Effector memory CD4-positive, alpha-beta T cell (primary cell): Measurements from ENCODE around the gene DUSP28.

Source experiments
- DNase-seq, 3 donors: peaks; one replicate each; pipeline ENCODE4 v3.0.0-alpha.2; 2020
- H3K27ac ChIP-seq: 2 replicates; pipeline ENCODE4 v1.7.0; 2013; ENCODE audit warnings: mild to moderate bottlenecking, low read length, moderate library complexity; ENCODE audit not compliant: insufficient read depth, poor library complexity, severe bottlenecking
- H3K27me3 ChIP-seq: replicated peaks from 2 replicates; pipeline ENCODE4 v1.7.0; 2013; ENCODE audit warnings: mild to moderate bottlenecking, low read length; ENCODE audit not compliant: insufficient read depth, control insufficient read depth, poor library complexity, severe bottlenecking
- H3K36me3 ChIP-seq: 2 replicates; pipeline ENCODE4 v1.7.0; 2013; ENCODE audit warnings: mild to moderate bottlenecking, low read length, moderate library complexity; ENCODE audit not compliant: control insufficient read depth, insufficient read depth
- H3K4me1 ChIP-seq: 2 replicates; pipeline ENCODE4 v1.7.0; 2013; ENCODE audit warnings: low read length, mild to moderate bottlenecking; ENCODE audit not compliant: control insufficient read depth, insufficient read depth, poor library complexity, severe bottlenecking
- H3K4me3 ChIP-seq: 2 replicates; pipeline ENCODE4 v1.7.0; 2013; ENCODE audit warnings: low read length, low read depth, mild to moderate bottlenecking; ENCODE audit not compliant: insufficient read depth, poor library complexity, severe bottlenecking
- H3K9me3 ChIP-seq: 2 replicates; pipeline ENCODE4 v1.7.0; 2013; ENCODE audit warnings: mild to moderate bottlenecking, low read length, moderate library complexity; ENCODE audit not compliant: control insufficient read depth

Gene DUSP28

DNA sequence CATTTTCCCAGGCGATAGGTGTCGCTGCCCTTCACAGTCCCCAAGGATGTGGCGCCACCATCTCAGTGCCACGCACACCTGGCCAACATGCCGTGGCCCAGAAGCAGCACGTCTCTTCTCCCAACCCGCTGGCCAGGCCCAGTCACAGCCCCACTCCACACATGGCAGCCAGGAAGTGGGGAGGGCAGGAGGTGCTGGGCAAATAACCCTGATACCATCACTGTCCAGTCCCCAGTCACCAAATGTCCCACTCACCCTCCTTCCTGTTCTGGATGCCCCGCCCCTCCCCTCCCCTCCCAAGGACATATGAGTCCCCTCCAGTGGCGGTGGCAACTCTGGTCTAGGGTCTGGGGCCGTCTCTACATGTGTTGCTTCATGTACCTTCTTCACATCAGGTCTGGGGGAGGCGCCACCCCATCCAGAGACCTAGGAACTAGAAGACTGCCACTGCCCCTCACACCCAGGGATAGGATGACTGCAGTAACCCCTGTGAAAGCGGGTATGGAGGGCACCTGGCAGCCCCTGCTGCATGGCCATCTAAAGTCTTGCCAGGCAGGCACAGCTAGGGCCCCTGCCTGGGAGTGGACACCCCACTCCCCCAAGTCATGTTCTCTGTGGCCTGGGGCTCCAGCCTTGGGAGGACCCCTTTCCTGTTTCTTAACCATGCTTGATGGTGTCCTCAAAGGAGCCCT lies 19.1 kb downstream of the DUSP28 start:
- Histone ChIP-seq H3K27ac (peak overlapping the region; percentile 18), H3K4me3 (no peak overlapping the region), H3K9me3 (no peaks in the 10 kb centered on the region), H3K4me1 (peaks cover 18% of the 10 kb centered on the region), H3K27me3 (no peaks in the 10 kb centered on the region), H3K36me3 (peaks cover 46% of the 10 kb centered on the region)
- no peak for DNase-seq

DNA sequence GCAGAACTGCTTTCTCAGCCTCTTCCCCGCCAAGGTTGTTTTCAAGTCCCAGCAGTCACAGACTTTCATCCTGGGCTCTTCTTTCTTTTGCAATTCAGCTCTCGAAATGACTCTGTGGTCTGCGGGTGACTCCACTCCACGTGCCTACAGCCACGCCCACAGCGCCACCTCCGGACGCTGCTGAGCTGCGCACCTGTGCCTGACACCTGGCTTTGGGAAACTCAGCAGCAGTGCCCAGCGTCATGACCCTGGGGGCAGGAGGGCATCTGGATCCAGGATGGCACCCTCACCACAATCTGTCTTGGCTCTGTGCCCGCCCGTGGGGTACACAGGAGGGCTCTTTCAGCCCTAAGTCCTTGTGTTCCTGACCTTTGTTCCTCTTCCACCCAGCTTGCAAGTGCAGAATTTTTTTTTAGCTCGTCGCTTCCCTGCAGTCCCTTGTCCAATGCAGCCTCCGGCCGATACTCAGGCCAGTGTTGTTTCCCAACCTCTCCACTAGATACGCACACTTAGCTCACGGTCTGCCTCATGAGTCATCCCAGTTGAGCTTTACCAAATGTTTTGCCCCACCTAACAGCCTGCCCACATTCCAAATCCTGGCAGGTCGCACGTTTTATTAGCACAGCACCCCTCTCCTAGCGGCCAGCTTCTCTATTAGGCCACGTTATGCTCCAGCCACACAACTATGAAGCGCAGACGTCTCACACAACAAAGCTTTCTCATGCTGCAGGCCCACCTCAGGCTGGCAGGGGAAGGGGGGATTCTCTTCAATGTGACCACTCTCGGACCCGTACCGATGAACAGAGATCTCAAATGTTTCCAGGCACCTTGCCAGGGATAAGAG lies 19.8 kb downstream of the DUSP28 start:
- Histone ChIP-seq H3K9me3 (no peaks in the 10 kb centered on the region), H3K4me1 (peaks cover 25% of the 10 kb centered on the region), H3K4me3 (no peak overlapping the region), H3K27me3 (no peaks in the 10 kb centered on the region), H3K27ac (peak overlapping the region; percentile 18), H3K36me3 (peaks cover 38% of the 10 kb centered on the region)
- peak; percentile 71 to 75 (median 72) for DNase-seq

DNA sequence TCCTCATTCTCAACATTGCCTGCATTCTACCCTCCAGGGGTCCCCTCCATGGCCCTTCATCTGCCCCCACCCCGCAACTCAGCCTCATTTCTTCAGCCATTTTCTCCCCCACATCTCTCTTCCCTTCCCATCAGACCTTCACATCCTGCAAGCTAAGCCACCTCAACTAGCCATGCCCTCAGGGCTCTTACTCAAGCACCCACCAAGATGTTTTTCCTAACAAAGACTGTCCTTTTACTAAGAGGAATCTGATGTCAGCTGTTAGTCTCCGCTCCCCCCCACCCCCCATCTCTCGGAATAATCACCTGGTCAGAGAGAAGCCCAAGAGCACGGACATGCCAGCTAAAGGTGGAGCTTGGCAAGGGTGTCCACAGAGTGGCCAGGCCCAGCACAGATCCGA lies 21.7 kb downstream of the DUSP28 start:
- no peak for DNase-seq
- Histone ChIP-seq H3K27me3 (no peaks in the 10 kb centered on the region), H3K4me3 (no peak overlapping the region), H3K4me1 (peaks cover 32% of the 10 kb centered on the region), H3K36me3 (peaks cover 20% of the 10 kb centered on the region), H3K9me3 (no peaks in the 10 kb centered on the region), H3K27ac (no peak overlapping the region)

DNA sequence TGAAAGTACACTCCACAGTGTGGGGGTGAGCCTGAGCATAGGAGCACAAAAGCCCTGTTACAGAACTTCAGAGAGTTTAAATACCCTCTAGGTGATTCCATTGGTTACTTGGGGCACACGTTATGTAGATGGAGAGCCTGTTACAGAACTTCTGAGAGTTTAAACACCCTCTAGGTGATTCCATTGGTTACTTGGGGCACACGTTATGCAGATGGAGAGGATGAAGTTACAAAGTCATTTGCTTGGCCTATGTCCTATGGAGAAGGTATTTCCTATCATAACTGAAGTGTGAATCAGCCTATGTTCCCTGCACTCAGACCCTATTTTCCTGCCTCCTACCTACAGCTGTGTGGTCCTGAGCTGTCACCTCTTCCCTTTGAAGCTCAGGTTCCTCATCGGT lies 22.6 kb downstream of the DUSP28 start:
- H3K27ac ChIP-seq = no peak overlapping the region
- no peaks in the 10 kb centered on the region for H3K27me3 ChIP-seq
- peaks cover 38% of the 10 kb centered on the region for H3K4me1 ChIP-seq
- peaks cover 10% of the 10 kb centered on the region for H3K36me3 ChIP-seq
- no peaks in the 10 kb centered on the region for H3K9me3 ChIP-seq
- no peak for DNase-seq
- H3K4me3 ChIP-seq = no peak overlapping the region

DNA sequence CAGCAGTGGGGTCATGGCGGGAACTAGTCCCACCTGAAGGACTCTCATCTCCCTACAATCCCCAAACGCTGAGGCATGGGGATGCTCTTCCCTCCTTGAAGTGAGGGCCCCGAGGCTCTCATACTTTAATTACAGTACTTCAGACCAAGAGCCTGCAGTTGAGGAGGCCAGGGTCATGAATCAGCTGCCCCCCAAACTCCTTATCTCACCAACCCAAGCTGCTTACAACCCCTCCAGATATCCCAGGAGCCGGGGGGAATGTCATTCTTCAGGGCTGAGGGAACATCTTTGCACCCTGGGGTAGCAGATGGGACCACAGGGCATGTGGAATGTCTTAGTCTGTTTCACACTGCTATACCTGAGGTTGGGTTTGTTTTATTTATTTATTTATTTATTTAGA lies 23.6 kb downstream of the DUSP28 start:
- Histone ChIP-seq H3K27ac (no peak overlapping the region), H3K4me3 (no peak overlapping the region), H3K36me3 (peaks cover under 1% of the 10 kb centered on the region), H3K4me1 (peaks cover 40% of the 10 kb centered on the region), H3K9me3 (no peaks in the 10 kb centered on the region), H3K27me3 (no peaks in the 10 kb centered on the region)
- DNase-seq = no peak

DNA sequence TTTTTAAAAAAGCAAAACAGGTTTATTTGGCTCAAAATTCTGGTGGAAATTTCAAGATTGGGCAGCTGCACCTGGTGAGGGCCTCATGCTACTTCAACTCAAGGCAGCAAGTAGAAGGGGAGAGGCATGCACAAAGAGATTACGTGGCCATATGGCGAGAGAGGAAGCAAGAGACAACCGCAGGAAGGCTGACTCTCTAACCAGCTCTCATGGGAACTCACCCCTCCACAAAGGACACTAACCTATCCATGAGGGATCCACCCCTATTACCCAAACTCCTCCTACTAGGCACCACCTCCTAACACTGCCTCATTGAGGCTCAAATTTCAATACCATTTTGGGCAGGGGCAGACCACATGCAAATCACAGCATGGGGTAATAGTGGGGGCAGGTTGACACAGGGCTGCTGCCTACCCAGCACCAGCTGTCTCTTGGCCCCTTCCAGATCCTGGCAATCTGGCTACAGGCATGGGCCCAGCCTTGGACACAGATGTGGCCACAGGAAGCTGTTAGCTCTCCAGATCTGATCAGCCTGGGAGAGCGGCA lies 24.4 kb downstream of the DUSP28 start:
- no peak for DNase-seq
- peaks cover 32% of the 10 kb centered on the region for H3K4me1 ChIP-seq
- no peaks in the 10 kb centered on the region for H3K9me3 ChIP-seq
- peaks cover under 1% of the 10 kb centered on the region for H3K36me3 ChIP-seq
- H3K27ac ChIP-seq = no peak overlapping the region
- no peaks in the 10 kb centered on the region for H3K27me3 ChIP-seq
- H3K4me3 ChIP-seq = no peak overlapping the region

DNA sequence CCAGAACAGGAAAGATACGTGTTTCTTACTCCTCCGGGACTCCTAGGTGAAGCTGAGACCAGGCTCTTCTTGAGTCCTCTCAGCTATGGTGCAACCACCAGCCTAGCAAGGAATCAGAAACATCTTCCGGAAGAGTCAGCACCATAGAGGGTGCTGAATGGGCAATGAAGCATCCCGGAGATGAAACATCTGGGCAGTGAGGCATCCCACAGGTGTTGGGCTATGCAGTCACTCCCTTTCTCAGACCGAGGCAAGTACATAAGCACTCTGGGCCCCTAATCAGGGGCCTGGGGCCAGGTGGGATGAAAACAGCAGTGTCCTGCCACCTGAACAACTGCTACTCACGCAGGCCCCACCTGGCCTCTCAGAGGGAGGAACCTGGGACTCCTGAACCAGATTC lies 24.9 kb downstream of the DUSP28 start:
- H3K4me1 ChIP-seq = peaks cover 26% of the 10 kb centered on the region
- H3K4me3 ChIP-seq = peak overlapping the region; percentile 60
- DNase-seq = no peak
- H3K27me3 ChIP-seq = no peaks in the 10 kb centered on the region
- peaks cover 6% of the 10 kb centered on the region for H3K36me3 ChIP-seq
- H3K9me3 ChIP-seq = no peaks in the 10 kb centered on the region
- no peak overlapping the region for H3K27ac ChIP-seq

DNA sequence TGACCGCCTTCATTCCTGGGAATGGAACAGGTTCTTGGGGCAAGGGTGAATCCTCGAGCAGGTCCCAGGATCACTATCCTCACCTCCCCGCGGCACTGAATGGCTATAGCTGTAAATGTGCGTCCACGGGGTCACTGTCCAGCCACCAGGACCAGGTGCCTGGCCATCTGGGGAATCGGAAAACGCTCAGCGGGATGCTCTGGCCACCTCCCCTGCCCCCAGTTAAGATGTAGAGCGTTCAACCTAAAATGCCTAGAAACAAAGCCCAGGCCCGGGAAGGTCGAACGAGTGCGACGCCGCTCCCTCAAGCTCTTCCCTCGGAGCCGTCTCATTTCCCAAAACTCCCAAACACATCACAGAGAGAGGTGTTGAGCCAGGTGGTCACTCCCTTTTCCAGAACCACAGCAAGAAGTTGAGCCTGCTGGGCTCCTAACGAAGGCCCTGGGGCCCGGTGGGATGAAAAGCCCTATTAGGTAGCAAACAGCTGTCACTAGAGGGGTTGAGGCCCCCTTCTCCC lies 25.6 kb downstream of the DUSP28 start:
- H3K4me1 ChIP-seq = peaks cover 25% of the 10 kb centered on the region
- peaks cover 12% of the 10 kb centered on the region for H3K36me3 ChIP-seq
- H3K27ac ChIP-seq = peak overlapping the region; percentile 91
- peak overlapping the region; percentile 60 for H3K4me3 ChIP-seq
- no peaks in the 10 kb centered on the region for H3K9me3 ChIP-seq
- no peaks in the 10 kb centered on the region for H3K27me3 ChIP-seq
- DNase-seq = no peak

DNA sequence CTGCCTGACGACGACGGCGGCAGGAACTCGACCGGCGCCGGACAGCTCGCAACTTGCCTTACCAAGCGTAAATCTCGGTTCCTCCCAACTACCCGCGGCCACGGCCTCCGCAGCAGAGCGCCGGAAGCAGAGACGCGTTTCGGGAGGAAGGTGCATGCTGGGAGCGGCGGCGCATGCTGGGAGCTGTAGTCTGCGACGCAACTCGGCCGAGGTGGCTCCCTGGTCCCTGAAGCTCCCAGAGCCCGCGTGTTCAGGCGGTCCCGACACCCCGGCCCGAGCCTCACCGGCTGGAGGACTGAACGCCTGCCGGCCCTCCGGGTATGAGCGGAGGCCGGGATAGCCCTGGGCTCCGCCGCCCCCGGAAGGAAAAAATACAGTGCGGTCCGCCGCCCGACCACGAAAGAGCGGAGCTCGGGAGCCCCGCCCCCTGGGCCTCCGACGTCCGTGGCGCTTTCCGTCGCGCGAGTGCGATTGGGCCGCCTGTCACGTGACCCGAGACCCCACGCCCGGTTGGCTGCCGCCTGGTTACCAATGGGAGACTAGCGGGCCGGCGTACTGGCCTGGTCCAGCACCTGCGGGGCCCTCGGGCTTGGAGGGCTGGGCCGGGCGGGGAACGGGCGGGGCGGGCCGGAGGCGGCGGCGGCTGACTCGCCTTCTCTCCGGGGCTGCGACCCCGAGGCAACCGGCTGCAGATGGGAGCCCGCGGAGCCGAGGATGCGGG lies 26.2 kb downstream of the DUSP28 start, which contains the start of gene CAPN10:
Gene CAPN10, plus strand, starts transcription at position 537 of the 721 bp plus-strand sequence. Its CDS starts 178 bp downstream, at position 715.
- H3K36me3 ChIP-seq = peaks cover 18% of the 10 kb centered on the region
- H3K4me1 ChIP-seq = peaks cover 25% of the 10 kb centered on the region
- H3K4me3 ChIP-seq = peak within 1 kb of the TSS; percentile 60
- peak within 1 kb of the TSS; percentile 91 for H3K27ac ChIP-seq
- H3K27me3 ChIP-seq = no peaks in the 10 kb centered on the region
- DNase-seq = peak; percentile 91 to 95 (median 95)
- no peaks in the 10 kb centered on the region for H3K9me3 ChIP-seq
